ENCODE measurements around the gene PHETA1.

Gene PHETA1

DNA sequence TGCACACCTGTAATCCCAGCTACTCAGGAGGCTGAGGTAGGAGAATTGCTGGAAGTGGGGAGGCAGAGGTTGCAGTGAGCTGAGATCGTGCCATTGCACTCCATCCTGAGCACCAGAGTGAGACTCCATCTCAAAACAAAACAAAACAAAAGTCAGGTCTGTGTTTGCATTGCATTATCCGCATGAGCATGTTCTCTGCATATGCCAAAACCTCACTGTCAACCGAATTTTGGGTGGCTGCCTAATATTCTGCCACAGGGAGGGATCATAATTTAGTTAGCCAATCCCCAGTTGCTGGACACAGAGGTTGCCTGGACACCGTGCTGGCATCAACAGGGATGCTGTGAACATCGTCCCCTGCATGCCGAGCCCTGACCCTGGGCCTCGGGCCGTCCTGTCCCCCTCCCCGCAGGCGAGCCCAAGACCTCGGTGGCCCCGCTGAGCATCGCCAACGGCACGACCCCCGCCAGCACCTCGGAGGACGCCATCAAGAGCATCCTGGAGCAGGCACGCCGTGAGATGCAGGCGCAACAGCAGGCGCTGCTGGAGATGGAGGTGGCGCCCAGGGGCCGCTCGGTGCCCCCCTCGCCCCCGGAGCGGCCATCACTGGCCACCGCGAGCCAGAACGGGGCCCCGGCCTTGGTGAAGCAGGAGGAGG is 49.2 kb downstream of the PHETA1 start:
- DNase-seq, result no peak

DNA sequence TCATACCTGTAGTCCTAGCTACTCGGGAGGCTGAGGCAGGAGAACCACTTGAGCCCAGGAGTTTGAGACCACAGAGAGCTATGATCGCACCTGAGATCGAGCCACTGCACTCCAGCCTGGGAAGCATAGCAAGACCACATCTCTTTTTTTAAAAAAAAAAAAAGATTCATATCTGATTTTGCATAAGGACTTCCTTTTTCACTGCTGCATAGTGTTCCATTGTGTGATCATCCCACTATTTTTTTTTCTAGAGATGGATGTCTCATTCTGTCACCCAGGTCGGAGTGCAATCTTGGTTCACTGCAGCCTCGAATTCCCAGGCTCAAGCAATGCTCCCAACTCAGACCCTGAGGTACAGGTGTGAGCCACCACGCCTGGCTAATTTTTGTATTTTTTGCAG is 50.4 kb downstream of the PHETA1 start:
- no peak for DNase-seq

DNA sequence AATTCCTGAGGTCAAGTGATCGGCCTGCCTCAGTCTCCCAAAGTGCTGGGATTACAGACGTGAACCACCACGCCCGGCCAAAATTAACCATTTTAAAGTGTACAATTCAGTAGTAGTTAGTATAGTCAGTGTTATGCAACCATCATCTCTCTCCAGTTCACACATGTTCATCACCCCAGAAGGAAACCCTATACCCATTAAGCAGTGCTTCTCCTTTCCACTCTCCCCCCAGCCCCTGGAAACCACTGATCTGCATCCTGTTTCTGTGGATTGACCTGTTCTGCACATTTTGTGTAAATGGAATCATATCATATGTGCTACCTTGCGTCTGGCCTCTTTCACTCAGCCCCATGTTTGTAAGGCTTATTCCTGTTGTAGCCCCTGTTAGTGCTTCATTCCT is 52.2 kb downstream of the PHETA1 start:
- no peak for DNase-seq

DNA sequence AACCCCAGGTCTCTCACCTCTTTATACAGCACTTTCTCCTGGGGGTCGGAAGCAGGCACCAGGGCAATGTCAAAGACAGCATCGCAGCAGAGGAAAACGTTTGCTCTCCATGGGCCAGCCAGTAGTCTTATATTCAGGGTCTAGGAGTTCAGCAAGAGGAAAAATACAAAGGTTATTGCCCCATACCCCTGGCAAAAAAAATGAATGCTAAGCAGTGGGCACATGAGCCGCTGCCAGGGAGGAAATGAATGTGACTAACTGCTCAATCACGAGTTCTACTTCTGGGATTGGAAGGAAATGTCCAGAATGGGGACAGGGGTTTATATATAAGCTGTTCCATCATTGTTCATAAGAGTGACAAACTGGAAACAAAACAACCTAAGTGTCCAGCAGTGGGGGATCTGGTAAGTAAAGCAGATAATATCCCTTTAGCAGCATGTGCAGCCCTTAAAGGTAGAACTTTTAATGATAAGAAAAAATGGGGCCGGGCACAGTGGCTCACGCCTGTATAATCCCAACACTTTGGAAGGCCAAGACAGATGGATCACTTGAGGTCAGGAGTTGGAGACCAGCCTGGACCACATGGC is 53.8 kb downstream of the PHETA1 start:
- DNase-seq, result no peak

DNA sequence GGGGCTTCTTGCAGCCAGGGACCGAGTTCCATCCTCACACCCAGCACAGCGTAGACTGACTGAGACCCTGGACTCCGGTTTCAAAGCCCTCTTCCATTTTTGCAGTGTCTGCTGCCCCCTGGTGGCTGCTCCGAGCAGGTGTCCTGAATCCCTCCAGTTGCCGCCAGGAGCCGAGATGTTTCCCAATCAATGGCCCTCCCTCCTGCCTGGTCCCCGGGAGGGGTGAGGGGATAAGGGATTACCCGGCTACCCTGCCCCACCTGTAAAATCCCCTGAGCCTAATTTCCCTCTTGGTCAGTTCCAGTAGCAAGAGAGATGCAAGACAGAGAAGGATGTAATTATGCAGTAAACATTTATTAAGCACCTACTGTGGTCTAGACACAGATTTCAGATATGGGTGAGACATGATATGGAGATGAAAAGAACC is 55.0 kb downstream of the PHETA1 start:
- peak; percentile 19 for DNase-seq

DNA sequence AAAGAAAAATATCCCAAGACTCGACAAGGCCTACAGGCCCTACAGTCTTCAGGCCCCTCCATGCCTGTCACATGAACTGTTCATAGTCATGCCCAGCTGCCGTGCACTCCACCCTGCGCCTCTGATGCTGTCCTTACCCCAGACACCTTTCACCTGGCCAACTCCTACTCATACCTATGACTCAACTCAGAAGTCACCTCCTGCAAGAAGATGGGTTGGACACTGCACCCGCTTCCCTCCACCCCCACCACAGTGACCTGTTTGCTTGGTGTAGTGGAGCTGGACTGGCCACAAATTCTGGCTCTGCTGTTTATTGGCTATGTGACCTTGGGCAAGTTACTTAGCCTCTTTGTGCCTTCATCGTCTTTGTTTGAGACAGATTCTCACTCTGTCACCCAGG is 56.2 kb downstream of the PHETA1 start:
- no peak for DNase-seq

DNA sequence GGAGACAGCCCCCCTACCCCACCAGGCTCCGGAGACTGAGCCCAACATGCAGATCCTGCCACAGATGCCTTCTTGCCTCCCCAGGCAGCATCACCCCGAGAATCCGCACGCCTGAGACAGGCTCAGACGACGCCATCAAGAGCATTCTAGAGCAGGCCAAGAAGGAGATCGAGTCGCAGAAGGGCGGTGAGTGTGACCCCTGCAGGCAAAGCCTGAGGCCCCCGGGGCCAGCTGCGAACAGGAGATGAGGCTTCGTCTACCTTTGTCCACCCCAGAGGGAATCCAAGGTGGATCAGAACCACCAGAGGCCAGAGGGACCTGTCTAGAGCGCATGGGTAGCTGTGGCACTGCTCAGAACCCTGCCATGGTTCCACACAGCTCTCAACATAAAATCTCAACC is 56.9 kb downstream of the PHETA1 start:
- DNase-seq, result no peak

DNA sequence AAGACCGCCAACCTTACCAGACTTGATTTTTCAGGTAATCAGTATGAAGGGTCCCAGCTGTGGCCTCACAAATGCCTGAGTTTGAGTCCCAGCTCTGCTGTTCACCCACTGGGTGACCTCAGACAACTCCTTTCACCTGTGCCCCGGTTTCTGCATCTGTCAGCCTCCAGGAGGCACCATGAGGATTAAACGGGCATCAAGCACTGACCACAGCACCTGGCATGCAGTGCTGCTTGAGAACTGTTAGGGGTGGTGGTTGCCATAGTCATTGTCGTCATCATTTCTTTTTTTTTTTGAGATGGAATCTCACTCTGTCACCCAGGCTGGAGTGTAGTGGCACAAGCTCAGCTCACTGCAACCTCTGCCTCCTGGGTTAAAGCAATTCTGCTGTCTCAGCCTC is 57.9 kb downstream of the PHETA1 start:
- no peak for DNase-seq

Measured in amniotic stem cell (primary cell).